Cerebellar cortex (tissue), 1 donor: ENCODE measurements around the gene DLX1.
"Not testable (repeated sequence)": the region's sequence is repeated elsewhere in the genome, so short reads cannot be mapped to it uniquely, and the experiment has no call there.

ENCODE experiments used
- DNase-seq: peaks from one replicate; pipeline ENCODE4 v3.0.0-alpha.2; 2015; ENCODE audit warnings: low spot score

DLX1 gene

DNA sequence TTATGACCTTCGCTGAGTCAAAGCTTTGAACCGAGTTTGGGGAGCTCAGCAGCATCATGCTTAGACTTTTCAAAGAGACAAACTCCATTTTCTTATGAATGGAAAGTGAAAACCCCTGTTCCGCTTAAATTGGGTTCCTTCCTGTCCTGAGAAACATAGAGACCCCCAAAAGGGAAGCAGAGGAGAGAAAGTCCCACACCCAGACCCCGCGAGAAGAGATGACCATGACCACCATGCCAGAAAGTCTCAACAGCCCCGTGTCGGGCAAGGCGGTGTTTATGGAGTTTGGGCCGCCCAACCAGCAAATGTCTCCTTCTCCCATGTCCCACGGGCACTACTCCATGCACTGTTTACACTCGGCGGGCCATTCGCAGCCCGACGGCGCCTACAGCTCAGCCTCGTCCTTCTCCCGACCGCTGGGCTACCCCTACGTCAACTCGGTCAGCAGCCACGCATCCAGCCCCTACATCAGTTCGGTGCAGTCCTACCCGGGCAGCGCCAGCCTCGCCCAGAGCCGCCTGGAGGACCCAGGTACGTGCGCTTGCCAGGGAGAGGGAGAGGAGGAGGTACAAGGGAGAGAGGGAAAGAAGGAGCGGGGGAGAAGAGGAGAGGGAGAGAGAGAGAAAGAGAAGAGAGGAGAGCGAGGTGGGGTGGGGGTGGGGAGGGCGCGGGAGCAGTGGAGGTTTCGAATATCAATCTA is at the start of gene DLX1:
DLX1 (plus strand) TSS at position 48 of the 700 bp plus-strand sequence; CDS start at position 219, 171 bp downstream.
- DNase-seq = no peak

DNA sequence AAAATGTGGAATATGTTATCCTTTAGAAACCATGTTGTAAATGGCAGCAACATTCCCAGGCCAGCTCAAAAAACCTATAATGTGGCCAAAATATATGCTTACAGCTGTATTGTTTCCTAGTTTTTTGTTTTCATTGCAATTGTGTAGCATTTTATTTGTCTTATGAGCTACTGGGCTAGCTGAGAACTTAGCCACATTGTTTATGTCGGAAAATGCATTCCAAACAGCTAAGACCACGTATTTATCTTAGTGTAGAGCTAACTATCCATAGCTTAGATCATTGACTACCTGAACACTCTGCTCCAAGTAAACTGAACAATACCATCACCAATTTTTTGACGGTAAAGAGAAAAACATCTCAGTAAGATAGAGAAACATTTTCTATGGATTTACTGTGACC is 47.2 kb upstream of the DLX1 start:
- no peak for DNase-seq

DNA sequence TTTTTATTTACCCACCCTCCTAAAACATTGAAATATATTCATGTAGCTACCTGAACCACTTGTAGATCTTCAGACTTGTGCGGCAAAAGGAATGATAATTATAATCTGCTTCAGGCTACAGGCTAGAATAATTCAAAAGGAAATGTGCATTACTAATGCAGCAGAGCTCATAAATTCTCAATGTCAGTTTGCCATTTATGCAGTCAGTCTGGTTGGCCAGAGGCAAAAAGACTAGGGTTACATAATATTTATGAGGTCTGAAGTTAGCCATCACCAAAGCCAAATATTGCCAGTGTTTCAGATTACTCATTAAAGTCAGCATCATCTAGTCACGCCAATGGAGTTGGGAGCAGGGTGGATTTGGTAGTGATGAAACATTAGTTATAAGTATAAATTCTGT is 46.7 kb upstream of the DLX1 start:
- DNase-seq = no peak

DNA sequence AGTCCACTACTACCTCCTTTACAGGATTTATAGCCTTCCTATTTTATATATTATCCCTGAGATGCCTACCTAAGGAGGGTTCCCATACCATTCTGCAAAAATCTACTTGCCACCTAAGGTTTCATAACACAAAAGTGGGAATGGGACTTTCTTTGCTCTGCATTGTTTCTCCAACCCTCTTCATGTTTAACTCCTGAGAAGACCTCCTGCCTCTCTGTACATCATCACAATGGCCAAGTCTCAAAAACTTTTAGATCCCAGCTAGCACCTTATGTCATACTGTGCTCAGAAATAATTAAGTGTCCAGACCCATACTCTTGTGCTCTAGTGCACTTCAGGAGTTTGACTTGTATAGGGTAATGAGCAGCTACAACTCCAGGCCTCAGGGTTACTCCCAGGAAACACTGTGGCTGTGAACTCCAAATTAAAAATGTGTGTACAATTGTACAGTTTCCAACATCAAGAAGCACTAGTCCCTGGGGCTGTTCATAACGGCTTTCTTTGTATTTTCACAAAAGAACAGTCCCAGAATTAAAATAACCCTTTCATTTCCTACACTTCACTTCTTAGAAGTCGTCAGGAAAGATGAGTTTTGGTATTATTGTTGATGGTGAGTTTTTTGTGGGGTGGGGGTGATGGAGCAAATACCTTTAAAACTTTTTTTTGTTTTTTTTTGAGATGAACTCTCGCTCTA is 46.1 kb upstream of the DLX1 start:
- DNase-seq = no peak

DNA sequence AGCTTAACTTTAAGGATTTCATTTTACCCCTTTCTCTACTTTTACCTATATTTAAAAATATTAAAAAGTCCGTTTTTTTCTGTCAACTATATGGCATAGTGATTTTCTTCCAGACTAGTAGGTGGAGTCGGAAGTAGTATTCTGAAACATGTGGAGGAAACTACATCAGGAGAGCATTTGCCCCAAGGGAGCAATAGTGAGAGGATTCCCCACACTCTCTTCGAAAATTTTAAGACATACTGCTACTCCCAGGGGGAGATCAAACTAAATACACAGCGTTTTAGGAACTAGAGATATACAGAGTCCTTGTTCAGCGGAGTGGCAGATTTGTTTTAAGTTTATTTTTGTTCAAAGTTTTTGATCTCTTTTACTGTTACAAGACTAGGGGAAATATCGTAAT is 45.0 kb upstream of the DLX1 start:
- no peak for DNase-seq

DNA sequence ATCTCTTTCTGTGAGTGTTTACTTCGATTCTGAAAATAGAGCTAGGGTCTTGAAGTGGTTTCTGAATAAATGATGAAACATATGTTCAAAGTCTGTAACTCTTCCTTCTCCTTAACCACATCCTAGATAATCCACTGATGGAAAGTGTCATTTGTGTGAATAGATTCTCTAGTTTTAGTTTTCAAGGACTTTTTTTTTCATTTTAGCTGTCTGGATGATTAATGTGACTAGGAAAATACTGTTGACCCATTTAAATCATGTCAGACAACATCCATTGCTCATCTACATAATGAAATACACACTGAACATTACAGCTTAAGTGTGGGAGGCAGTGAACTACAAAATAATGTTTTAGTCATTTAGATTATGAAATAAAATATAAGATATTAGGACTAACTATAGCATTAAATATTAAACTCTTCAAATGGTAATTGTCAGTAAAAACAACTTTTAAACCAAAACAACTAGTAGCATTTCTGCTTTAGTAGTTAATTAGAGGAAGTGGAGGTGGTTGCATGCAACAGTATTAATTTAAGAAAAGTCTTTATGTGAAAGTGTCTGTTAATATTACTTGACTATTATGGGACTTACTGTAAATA is 39.1 kb upstream of the DLX1 start:
- DNase-seq = peak; percentile 27

DNA sequence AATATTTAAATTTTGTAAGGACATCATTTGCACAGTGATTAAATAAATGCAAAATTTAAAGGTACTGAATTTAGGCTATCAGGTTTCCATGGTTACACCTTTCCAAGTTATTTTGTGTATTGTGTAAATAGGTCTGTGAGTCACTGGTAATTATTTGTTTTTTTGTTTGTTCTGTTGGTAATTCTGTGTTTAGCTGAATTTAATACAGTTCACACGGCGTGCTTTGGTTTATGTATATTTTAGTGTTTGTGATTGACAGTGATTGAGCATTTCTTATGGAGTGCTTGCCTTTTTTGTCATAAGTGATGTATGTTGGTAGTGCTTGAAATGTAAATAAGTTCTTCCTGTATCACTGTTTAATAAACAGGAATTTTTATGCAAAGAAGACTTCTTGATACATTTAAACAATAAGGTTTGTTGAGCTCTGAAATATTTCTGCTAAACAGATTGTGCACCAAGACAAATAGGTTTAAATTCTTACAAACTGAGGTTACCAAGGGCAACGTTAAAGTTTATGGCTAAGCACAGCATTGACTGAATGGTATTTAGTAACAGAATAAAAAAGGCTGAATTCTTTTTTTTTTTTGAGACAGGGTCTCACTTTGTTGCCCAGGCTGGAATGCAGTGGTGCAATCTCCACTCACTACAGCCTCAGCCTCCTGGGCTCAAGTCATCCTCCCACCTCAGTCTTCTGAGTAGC is 38.3 kb upstream of the DLX1 start:
- DNase-seq = no peak

DNA sequence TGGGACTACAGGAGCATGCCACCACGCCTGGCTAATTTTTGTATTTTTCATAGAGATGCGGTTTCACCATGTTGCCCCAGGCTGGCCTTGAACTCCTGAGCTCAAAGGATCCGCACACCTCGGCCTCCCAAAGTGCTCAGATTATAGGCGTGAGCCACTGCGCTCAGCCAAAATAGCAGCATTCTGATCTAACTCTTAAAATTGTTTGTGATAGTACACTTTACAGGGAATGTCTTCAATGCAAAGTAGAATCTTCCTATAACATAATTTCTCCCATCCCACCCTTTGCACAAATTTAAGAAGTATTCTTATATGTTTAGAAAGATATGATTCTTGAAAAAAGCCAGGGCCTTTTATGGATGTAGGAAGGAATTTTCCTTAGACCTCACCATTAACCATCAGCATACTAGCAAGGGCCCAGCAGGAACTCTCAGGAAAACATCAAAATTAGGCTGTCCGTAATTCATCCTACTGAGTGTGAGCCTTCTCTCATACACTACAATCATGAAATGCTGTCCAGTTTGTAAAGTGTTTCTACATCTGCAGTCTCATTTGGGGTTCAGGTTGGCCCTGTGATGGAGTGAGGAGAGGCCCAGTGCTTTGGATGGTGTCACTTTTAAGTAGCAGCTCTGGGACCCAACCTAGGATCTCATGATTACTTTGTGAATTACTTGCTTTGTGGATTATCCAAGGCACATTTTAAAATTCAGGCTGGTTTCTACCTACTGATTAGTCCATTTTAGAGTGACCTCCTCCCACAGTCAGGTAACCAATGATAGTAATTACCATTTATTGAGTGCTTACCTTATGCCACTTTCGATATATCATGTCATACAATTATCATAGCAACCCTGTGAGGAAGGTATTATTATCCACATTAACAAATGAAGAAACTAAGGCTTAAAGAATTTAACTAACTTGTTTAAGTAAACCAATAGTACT is 37.5 kb upstream of the DLX1 start:
- peak; percentile 64 for DNase-seq

DNA sequence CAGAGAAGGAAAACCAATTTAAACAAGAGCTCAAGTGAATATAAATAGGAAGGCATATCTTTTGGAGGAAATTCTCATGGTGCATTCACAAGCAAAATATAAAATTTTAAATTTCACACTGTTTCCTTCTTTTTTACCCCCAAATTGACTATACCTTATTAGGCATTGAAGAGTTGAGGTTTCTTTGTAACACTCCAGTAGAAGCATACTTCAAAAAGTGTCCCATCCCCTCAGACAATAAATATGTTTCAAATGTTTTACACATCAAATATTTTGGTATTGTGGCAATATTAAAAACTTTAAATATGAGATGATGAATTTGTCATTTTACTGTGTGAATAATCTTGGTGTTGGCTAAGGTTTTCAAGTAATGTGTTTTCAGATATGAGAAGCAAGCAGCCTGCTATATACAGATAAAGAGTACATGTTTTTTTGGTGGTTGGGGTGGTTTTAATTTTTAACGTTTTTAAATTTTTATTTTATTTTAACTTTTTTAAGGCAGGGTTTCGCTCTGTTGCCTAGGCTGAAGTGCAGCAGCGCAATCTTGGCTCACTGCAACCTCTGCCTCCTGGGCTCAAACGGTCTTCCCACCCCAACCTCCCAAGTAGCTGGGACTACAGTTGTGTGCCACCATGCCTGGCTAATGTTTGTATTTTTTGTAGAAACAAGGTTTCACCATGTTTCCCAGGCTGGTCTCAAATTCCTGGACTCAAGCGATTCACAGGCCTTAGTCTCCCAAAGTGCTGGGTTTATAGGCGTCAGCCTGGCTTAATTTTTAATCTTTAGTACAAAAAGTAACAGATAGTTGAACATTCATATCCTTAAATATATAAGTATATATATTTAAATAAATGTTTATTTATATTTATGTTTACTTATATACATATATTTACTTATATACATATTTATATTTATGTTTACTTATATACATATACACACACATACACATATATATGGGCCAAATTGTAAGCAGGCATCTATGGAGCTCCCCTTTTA is 36.5 kb upstream of the DLX1 start:
- DNase-seq = no peak

DNA sequence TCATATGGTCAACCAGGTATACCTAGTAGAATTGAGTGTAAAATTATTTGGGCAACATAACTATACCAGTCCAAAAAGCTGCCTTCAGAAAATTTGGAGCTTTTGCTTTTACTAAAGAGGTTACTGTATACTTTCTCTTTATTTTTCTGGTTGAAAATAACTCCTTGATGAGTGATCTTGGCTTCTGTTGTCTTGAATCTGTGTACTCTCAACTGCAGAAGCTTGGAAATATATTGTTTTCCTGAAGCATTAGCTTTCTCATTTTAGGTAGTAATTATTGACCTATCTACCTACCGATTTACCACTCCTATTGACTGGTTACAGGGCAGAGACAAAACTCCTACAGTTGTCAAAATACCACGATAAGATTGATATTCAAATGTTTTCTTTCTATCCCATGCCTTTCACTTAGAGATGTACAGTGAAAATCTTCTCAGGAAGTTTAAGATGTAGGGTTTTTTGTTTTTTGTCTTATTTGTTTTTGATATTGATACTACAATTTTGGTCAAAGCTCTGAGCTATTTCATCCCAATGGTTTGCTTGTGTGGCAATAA is 35.7 kb upstream of the DLX1 start:
- no peak for DNase-seq

DNA sequence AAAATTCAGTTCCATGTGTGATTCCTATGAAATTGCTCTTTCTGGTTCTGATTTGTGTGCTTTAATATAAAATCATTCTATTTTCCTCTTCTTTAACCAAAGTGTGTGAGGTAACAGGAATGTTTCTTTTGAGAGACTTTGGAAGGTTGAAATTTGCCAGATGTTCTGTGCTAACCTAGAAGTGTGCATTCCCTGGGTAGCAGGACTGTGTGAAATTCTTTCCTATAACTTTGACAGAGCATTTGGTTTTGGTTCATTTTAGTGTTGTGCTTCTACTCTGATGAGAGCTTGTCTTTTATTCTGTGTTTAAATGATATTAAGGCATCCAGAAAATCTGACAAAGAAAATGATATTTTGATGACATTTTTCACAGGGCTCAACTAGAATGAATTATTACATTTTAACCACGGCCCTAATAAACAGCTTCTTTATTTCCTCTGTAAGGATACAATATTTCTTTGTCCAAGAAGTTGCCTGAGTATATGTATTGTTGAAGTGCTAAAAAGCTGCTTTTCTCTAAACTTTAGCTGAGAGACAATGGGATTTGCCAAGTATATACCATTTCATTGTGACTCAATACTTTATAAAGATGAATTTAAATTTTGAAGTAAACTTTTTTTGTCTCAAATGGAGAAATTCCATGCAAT is 34.7 kb upstream of the DLX1 start:
- no peak for DNase-seq

DNA sequence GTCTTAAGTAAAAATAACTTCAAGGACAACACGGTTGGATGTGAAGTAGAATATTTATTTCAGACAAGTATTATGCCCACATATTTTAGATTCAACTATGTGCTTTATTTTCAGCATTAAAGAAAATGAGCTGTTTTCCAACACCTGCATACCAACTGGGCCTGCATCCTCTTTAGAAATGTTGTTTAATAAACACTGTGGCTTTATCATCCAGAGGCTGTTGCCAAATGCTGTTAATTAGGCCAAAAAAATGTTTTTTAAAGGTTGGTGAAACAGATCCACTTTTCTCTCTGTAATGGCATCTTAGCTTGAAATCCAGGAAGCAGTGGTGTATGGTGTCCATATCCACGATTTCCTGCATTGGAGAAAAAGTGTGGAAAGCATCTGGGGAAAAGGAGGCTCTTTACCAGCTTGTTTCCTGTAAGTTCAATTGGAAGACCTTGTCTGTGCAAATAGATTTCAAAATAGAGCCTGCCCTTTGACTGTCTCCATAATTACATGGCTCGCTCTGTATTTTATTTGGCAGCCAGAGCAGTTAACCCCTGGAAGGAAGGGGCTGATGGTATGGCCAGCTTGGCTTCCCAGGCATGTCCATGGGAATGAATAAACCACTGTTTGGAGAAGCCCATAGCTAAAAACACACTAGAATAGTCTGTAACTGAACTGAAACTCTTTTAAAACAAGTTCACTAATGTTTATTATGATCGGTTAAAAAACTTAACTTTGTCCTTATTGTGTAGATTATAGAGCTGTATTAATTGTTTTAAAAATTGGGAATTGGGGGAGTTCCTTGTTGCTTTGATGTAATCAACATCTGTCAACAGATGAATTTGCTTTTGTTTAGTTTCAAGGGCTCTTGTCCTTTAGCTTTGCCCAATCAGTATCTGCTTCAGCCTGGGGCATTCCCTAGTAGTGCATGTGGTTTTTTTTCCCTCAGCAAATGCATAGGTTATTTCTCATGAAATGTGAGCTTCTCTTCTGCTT is 33.0 kb upstream of the DLX1 start:
- peak; percentile 77 for DNase-seq

DNA sequence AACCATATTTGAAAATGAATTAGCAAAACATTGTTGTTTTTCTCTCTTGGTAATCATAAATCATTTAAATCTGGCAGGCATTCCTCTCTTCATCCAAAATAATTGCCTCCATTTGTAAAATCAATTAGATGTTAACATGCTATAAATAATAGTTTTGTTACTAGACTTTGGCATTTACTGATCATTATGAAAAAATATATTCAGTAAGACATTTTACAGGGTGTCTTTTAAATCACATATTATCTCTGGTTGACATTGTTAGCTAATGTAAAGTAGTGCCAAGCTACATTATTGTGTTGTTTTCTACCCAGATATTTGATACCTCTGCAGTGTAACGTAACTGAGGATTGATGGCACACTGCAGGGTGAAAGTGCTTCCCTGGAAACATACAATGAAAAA is 31.8 kb upstream of the DLX1 start:
- no peak for DNase-seq

DNA sequence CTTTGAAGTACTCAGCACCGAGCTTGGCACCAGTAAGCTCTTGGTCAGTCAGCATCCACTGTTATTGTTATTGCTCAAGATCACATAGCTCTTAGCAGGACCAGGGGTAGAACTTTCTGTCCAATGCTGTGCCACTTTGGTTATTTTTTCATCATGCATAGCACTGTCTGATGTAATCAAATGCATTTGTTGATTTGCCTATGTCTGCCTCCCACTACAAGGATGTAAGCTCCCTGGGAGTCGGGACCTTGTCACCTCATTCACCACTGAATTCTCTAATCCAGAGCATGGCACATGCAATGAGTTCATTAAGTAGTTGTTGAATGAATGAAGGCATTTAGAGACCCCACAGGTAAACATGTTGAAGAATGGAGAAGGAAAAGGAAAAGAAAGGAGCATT is 29.0 kb upstream of the DLX1 start:
- DNase-seq = no peak

DNA sequence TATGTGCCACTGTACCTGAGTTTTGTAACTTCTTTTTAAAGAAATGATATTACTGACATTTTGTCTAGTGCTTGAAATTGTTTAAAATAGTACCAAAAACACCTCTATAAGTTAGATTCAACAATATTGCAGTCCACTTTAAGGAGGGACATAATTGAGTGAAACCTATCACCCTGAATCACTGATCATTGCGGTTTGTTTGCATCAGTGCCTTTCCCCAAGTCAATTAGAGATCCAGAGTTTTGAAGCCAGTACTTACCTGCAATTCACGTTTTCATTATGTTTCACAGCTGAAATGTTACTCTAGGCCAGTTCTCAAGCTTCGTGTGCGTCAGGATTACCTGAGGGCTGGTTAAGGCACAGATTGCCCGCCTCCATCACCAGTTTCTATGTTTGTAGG is 26.6 kb upstream of the DLX1 start:
- no peak for DNase-seq

DNA sequence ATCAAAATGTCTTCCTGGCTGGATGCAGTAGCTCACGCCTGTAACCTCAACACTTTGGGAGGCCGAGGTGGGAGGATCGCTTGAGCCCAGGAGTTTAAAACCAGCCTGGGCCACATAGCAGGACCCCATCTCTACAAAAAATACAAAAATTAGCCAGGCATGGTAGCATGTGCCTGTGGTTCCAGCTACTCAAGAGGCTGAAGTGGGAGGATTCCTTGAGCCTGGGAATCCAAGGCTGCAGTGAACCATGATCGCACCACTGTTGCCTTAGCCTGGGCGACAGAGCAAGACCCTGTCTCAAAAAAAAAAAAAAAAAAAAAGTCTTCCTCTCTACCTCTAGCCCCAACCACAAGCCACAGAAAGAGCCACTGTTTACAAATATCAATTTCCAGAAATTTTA is 25.2 kb upstream of the DLX1 start:
- DNase-seq = not testable (repeated sequence)

DNA sequence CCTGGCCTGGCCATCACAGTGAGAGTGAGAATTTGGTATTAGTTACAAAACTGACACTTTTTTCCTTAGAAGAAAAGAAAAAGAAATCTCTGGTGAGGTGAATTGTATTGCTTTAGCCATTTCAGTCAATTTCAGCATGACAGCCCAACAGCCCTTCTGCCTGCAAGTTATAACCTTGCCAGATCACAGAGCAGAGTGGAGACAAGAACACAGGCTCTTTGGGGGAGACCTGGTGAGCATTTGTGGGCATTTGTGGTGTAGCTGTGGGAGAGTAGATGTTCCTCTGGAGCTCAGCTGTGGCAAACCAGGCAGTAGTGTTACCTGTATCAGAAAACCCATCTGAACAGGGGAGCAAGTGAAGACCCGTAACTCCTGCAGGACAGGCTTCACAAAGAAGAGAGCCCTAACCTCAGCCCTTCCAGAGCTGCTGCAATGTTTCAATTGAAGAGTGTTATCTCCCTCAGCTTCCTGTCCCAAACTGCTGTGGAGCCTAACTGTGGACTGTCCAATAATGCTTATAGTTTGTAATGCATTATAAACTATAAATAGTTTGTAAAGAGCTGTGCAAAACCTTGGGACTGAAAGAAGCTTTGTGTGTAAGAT is 22.8 kb upstream of the DLX1 start:
- no peak for DNase-seq

DNA sequence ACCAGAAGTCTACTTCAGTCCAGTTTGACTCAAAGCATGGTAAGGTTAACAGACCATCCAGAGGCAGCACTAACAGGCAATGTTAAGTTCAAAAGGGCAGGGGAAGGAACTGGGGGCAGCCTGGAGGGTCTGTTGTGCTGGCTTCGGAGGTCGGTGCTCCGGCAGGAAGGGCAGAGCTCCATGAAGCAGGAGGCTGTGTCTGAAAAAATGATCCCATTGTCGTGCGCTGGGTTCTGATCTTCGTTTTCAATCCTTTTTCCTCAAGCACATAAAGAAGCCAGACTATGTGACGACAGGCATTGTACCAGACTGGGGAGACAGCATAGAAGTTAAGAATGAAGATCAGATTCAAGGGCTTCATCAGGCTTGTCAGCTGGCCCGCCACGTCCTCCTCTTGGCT is 21.9 kb upstream of the DLX1 start:
- DNase-seq = peak; percentile 46
